Heart right ventricle (tissue), 16 donors: ENCODE data around the gene NCKAP5L. TPM values are rescaled to one million over a fixed set of nuclear protein-coding genes. Genes with fewer than 3 reads are reported as not detected.
"Not testable (repeated sequence)": the region's sequence is repeated elsewhere in the genome, so short reads cannot be mapped to it uniquely, and the experiment has no call there.

Experiments used
- ATAC-seq, 8 donors: fragments of 200-7000 bp; cut with Tn5 transposase; one replicate each; pipeline ENCODE4 v1.9.1; 2020; ENCODE audit warnings: mild to moderate bottlenecking in 8 of 8, moderate library complexity in 8 of 8, moderate number of reproducible peaks in 1 of 8
- DNase-seq, 2 donors: peaks; one replicate each; pipeline ENCODE4 v3.0.0-alpha.2; 2020
- H3K27ac ChIP-seq, 10 donors: fragments of 200-600 bp; sonication (generic) in 2 of 10; one replicate each; pipeline versions ENCODE4 v1.5.0 to v1.8.0; 2020 to 2022; ENCODE audit warnings: mild to moderate bottlenecking in 3 of 10
- H3K27me3 ChIP-seq, 7 donors: fragments of 200-600 bp; one replicate each; pipeline ENCODE4 v1.8.0; 2021 to 2022; ENCODE audit warnings: mild to moderate bottlenecking in 2 of 7
- H3K36me3 ChIP-seq, 9 donors: fragments of 200-600 bp; sonication (generic) in 1 of 9; one replicate each; pipeline versions ENCODE4 v1.5.0 to v1.8.0; 2020 to 2022; ENCODE audit warnings: mild to moderate bottlenecking in 2 of 9
- H3K4me1 ChIP-seq, 9 donors: fragments of 200-600 bp; sonication (generic) in 1 of 9; one replicate each; pipeline versions ENCODE4 v1.5.0 to v1.8.0; 2020 to 2022; ENCODE audit warnings: mild to moderate bottlenecking in 4 of 9
- H3K4me3 ChIP-seq, 10 donors: fragments of 200-600 bp; sonication (generic) in 2 of 10; one replicate each; pipeline versions ENCODE4 v1.5.0 to v1.8.0; 2020 to 2022; ENCODE audit warnings: mild to moderate bottlenecking in 7 of 10, moderate library complexity in 2 of 10
- H3K9me3 ChIP-seq, 11 donors: fragments of 200-600 bp in 10 of 11; sonication (generic) in 2 of 11; one replicate each; pipeline versions ENCODE4 v1.5.0 to v1.8.0; 2013 to 2022; ENCODE audit warnings: mild to moderate bottlenecking in 2 of 11, control low read depth in 1 of 11, moderate library complexity in 1 of 11
- WGBS, 2 donors: extraction: QIAGEN DNeasy Blood & Tissue Kit; methylation state at CpG; one replicate each; pipeline ENCODE4 v1.1.7; 2013; ENCODE audit warnings: inconsistent platforms in 1 of 2; 5-methylcytosine and 5-hydroxymethylcytosine counted together
- intact Hi-C, 10 donors: fragments of 100-400 bp; cut with DNase I; formaldehyde crosslinking; loops; one replicate each; pipeline versions ENCODE4 v1.11.1 to v1.14.2; 2022
- polyA plus RNA-seq, 2 donors: library from polyadenylated mRNA; stranded (reverse); fragments of 200-250 nt; gene quantifications; one replicate each; pipeline ENCODE4 v1.2.3, GENCODE V29; 2013
- total RNA-seq, 10 donors: library from RNA; stranded (reverse); fragmentation: NEBNext Ultra II Directional in 3 of 10; extraction: Animal tissue kit (Norgen Biotek cat#: 25700) in 3 of 10; gene quantifications; one replicate each; pipeline versions ENCODE4 v1.2.1 to v1.2.4, GENCODE V29; 2021 to 2023
- TF ChIP-seq, protein P1 (sequence below), 9 donors: fragments of 200-600 bp; sonication (generic) in 2 of 9; IDR thresholded peaks; one replicate each; pipeline versions ENCODE4 v1.5.0 to v1.8.0; 2021 to 2022; ENCODE audit warnings: antibody characterized with exemption in 9 of 9, mild to moderate bottlenecking in 5 of 9, moderate library complexity in 1 of 9
- donor health status: Arrhythmogenic right ventricular cardiomyopathy.
- donor health status: ischemic (EF 13 %, LVEDD 7.1; RV severe dilation, severe dysfunction).
- donor health status: healthy with polysubstance abuse.
- donor health status: DM: no; HTN: yes; CAD: no.
- donor health status: DM: no; HTN: no; CAD: no.
- donor health status: ischemic (EF 25% LVEDD 6.9; RV normal size, moderate dysfunction).
- donor health status: ischemic (EF 25% LVEDD 5.7; RV mildly dilated, moderate dysfunction).
- donor health status: healthy.
- donor health status: DM: yes; HTN: yes; CAD: no.
- donor health status: Ischemic cardiomyopathy.
- donor health status: ischemic (EF 35%, LVEDD 5.7; RV mildly dilated, moderate dysfunction).
- donor health status: nonischemic (EF 11% LVEDD 7.7; RV severe dilation, severe dysfunction).
- donor health status: DM: yes; HTN: yes; CAD: no.
- donor health status: PGD.
- donor health status: ischemic (EF 29% LVEDD 5.4; RV normal size, mild dysfunction).
- donor health status: nonischemic (EF 23%, LVEDD 6.1; RV moderate dilation, normal function).

NCKAP5L gene
- total and polyA plus RNA-seq, 12 donors, result 11.6 to 44.6 (median 23.7) TPM

DNA sequence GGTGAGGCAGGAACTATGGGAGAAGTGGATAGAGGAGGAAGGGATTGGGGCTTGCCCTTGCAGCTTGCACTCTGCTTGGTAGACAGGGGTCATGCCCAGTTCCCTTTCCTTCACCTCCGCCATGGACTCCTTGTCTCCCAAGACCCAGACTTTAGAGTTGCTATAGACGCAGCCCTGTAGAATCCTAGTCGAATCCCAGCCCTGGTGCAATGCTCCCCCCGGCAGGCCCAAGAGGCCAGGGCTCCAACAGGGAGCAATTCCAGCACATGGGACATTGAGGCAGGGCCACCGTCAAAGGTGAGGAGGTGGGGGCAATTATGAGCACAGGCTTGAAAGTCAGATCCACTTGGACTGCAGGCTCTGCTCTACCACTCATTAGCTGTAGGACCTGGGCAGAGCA lies 44.2 kb upstream of the NCKAP5L start:
- Histone ChIP-seq H3K4me3 (no peak overlapping the region), H3K27ac (no peak overlapping the region), H3K27me3 (no peaks in the 10 kb centered on the region), H3K9me3 (no peaks in the 10 kb centered on the region), H3K4me1 (peaks cover 21 to 47% (median 30%) of the 10 kb centered on the region in 9 donors), H3K36me3 (no peaks in the 10 kb centered on the region)
- intact Hi-C loops, result no loop called here
- TF ChIP-seq, protein P1, sequence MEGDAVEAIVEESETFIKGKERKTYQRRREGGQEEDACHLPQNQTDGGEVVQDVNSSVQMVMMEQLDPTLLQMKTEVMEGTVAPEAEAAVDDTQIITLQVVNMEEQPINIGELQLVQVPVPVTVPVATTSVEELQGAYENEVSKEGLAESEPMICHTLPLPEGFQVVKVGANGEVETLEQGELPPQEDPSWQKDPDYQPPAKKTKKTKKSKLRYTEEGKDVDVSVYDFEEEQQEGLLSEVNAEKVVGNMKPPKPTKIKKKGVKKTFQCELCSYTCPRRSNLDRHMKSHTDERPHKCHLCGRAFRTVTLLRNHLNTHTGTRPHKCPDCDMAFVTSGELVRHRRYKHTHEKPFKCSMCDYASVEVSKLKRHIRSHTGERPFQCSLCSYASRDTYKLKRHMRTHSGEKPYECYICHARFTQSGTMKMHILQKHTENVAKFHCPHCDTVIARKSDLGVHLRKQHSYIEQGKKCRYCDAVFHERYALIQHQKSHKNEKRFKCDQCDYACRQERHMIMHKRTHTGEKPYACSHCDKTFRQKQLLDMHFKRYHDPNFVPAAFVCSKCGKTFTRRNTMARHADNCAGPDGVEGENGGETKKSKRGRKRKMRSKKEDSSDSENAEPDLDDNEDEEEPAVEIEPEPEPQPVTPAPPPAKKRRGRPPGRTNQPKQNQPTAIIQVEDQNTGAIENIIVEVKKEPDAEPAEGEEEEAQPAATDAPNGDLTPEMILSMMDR (IDR thresholded peaks at IDR 0.05), result no peak
- DNase-seq, result no peak
- ATAC-seq, result no peak
- WGBS, 2 donors, result 93 to 94% methylated on average over 5 of the region's 5 CpGs

DNA sequence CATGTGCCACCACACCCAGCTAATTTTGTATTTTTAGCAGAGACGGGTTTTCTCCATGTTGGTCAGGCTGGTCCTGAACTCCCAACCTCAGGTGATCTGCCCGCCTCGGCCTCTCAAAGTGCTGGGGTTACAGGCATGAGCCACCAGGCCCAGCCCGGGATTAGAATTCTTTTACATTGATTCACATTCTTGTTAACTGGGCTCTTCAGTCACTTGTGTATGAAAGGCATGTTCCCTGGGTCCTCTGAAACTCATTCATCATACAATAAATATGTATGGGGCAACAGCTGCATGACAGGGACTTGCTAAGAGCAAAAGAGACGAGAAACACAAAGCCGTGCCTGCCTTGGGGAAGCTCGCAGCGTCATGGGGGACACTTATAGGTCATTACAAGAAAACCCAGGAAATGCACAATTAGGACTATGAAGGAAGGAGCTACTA lies 43.6 kb upstream of the NCKAP5L start:
- H3K27ac ChIP-seq, intact Hi-C loops, H3K9me3 ChIP-seq, DNase-seq, H3K27me3 ChIP-seq, H3K4me3 ChIP-seq, H3K36me3 ChIP-seq, ATAC-seq: not testable (repeated sequence)
- H3K4me1 ChIP-seq, result peaks cover 22 to 52% (median 32%) of the 10 kb centered on the region in 9 donors
- 95 to 96% methylated on average over 8 of the region's 8 CpGs for WGBS, 2 donors

DNA sequence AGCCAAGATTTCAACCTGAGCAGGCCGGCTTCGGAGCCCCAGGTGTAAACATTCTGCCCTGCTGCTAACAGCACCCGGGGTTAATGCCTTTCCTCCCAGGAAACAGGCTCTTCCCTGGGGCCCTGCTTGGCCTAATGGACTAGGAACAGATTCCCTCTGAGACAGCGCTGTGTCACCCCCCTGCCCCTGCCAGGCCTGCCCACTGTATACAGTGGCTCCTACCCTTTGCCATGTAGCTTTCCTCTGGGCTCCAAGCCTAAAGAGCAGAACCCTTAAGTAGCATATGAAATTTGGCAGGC lies 43.0 kb upstream of the NCKAP5L start:
- TF ChIP-seq, protein P1 (IDR thresholded peaks at IDR 0.05), result no peak
- H3K4me3 ChIP-seq, result no peak overlapping the region
- no peak overlapping the region for H3K27ac ChIP-seq
- 85 to 93% methylated on average over 4 of the region's 4 CpGs for WGBS, 2 donors
- peaks cover 0 to 5% (median 0%) of the 10 kb centered on the region in 7 donors for H3K27me3 ChIP-seq
- no peaks in the 10 kb centered on the region for H3K36me3 ChIP-seq
- peaks cover 22 to 52% (median 32%) of the 10 kb centered on the region in 9 donors for H3K4me1 ChIP-seq
- H3K9me3 ChIP-seq, result no peaks in the 10 kb centered on the region
- ATAC-seq (no peak), DNase-seq (no peak)
- intact Hi-C loops, result no loop called here

DNA sequence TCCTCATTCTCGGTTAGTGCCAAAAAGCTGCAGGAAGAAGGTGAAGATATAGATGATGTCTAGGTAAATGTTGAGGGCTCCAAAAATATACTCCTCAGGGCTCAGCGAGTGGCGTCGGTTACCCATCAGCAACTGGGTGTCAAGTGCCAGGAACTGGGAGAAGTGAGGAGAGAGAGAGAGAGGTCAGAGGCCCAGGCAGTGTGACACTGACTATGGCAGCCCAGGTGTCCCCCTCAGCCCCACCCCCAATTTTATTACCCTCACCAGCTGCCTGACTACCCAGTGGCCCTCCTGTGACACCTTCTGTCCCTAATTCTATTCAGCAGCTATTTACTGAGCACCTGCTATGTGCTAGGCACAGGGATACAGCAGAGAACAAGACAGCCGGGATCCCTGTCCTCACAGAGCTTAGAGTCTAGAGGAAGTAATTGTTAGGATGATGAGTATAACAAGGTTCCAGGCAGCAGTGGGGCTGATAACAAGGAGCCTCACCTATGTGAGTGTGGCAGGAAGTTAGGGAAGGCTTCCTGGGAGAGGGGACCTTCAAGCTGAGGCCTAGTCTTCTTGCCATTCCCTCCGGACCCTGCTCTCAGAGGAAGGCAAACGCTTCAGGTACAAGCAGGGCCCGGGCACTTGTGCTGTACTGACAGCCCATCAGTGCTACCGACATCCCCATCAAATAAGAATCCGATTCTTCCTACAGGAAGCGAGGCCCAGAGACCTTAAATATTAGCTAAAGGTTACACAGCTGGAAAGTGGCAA lies 42.5 kb upstream of the NCKAP5L start:
- Histone ChIP-seq H3K27ac (peak overlapping the region in 1 of 10 donors; percentile 85), H3K9me3 (no peaks in the 10 kb centered on the region), H3K4me3 (no peak overlapping the region), H3K4me1 (peaks cover 22 to 52% (median 32%) of the 10 kb centered on the region in 9 donors), H3K27me3 (peaks cover 0 to 6% (median 5%) of the 10 kb centered on the region in 7 donors), H3K36me3 (no peaks in the 10 kb centered on the region)
- intact Hi-C loops, result no loop called here
- ATAC-seq (no peak), DNase-seq (no peak)
- TF ChIP-seq, protein P1 (IDR thresholded peaks at IDR 0.05), result no peak
- 77 to 90% methylated on average over 11 of the region's 11 CpGs for WGBS, 2 donors
